Loucy (cell line): Measurements from ENCODE around the gene LTBR.

Experiments used
- H2AFZ ChIP-seq: fragments of 200-600 bp; sonication (generic); 2 replicates; pipeline ENCODE4 v1.6.0; 2016; ENCODE audit warnings: antibody characterized with exemption, mild to moderate bottlenecking, low read length, moderate library complexity
- H3F3A ChIP-seq: fragments of 200-600 bp; 2 replicates; pipeline ENCODE4 v1.6.0; 2016; ENCODE audit warnings: antibody characterized with exemption, low read depth, mild to moderate bottlenecking
- H3K27me3 ChIP-seq: fragments of 200-600 bp; sonication (generic); 2 replicates; pipeline ENCODE4 v1.6.1; 2014; ENCODE audit warnings: low read length, mild to moderate bottlenecking; ENCODE audit not compliant: insufficient read depth, poor library complexity, severe bottlenecking
- H3K36me3 ChIP-seq: fragments of 200-600 bp; sonication (generic); 2 replicates; pipeline ENCODE4 v1.6.1; 2016; ENCODE audit warnings: low read length; ENCODE audit not compliant: insufficient read depth
- H3K4me1 ChIP-seq: fragments of 200-600 bp; sonication (generic); 2 replicates; pipeline ENCODE4 v1.5.1; 2014; ENCODE audit warnings: low read length, mild to moderate bottlenecking; ENCODE audit not compliant: insufficient read depth, poor library complexity, severe bottlenecking
- H3K4me2 ChIP-seq: fragments of 200-600 bp; sonication (generic); 2 replicates; pipeline ENCODE4 v1.6.0; 2014; ENCODE audit warnings: antibody characterized with exemption, low read length, low read depth, mild to moderate bottlenecking; ENCODE audit not compliant: poor library complexity, severe bottlenecking
- H3K4me3 ChIP-seq: fragments of 200-600 bp; sonication (generic); 2 replicates; pipeline ENCODE4 v1.5.1; 2014; ENCODE audit warnings: low read length, mild to moderate bottlenecking, mixed read lengths; ENCODE audit not compliant: poor library complexity, severe bottlenecking
- H3K79me2 ChIP-seq: fragments of 200-600 bp; sonication (generic); 2 replicates; pipeline ENCODE4 v1.6.1; 2014; ENCODE audit warnings: low read length; ENCODE audit not compliant: insufficient read depth
- H3K9ac ChIP-seq: fragments of 200-600 bp; sonication (generic); 2 replicates; pipeline ENCODE4 v1.6.0; 2014; ENCODE audit warnings: mild to moderate bottlenecking, low read depth, low read length, moderate library complexity; ENCODE audit not compliant: poor library complexity, severe bottlenecking
- H3K9me2 ChIP-seq: fragments of 200-600 bp; sonication (generic); replicated peaks from 2 replicates; pipeline ENCODE4 v1.6.1; 2016; ENCODE audit warnings: low read depth, low read length, mixed read lengths
- H3K9me3 ChIP-seq: fragments of 200-600 bp; sonication (generic); 2 replicates; pipeline ENCODE4 v1.6.1; 2014; ENCODE audit warnings: mild to moderate bottlenecking, antibody characterized with exemption, low read length, low read depth; ENCODE audit not compliant: insufficient read depth
- H4K20me1 ChIP-seq: fragments of 200-600 bp; sonication (generic); 2 replicates; pipeline ENCODE4 v1.6.0; 2014; ENCODE audit warnings: antibody characterized with exemption, low read length, mild to moderate bottlenecking; ENCODE audit not compliant: insufficient read depth, poor library complexity, severe bottlenecking
- EZH2phosphoT487 ChIP-seq: fragments of 200-600 bp; IDR thresholded peaks from 2 replicates; pipeline ENCODE4 v1.6.1; 2018; ENCODE audit warnings: antibody characterized with exemption, mild to moderate bottlenecking, moderate library complexity, borderline replicate concordance
- TF ChIP-seq, protein P1 (sequence below): fragments of 200-600 bp; sonication (generic); conservative IDR thresholded peaks from 2 replicates; pipeline ENCODE4 v1.5.1; 2014; ENCODE audit warnings: mild to moderate bottlenecking, antibody characterized with exemption, low read length

Gene LTBR

DNA sequence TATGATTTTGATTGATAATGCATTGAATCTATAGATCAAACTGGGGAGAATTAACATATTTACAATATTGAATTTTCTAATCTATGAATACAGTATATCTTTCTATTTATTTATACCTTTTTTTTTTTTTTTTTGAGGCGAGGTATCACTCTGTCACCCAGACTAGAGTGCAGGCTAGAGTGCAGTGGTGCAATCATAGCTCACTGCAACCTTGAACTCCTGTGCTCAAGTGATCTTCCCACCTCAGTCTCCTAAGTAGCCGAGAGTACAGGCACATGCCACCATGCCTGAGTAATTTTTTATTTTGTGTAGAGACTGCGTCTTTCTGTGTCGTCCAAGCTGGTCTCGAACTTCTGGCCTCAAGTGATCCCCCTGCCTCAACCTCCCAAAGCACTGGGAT, 20.4 kb downstream of the LTBR start:
- TF ChIP-seq, protein P1, sequence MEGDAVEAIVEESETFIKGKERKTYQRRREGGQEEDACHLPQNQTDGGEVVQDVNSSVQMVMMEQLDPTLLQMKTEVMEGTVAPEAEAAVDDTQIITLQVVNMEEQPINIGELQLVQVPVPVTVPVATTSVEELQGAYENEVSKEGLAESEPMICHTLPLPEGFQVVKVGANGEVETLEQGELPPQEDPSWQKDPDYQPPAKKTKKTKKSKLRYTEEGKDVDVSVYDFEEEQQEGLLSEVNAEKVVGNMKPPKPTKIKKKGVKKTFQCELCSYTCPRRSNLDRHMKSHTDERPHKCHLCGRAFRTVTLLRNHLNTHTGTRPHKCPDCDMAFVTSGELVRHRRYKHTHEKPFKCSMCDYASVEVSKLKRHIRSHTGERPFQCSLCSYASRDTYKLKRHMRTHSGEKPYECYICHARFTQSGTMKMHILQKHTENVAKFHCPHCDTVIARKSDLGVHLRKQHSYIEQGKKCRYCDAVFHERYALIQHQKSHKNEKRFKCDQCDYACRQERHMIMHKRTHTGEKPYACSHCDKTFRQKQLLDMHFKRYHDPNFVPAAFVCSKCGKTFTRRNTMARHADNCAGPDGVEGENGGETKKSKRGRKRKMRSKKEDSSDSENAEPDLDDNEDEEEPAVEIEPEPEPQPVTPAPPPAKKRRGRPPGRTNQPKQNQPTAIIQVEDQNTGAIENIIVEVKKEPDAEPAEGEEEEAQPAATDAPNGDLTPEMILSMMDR: no peak
- no peak for TF ChIP-seq EZH2phosphoT487

GRCh38 chr12:6405963-6406362, 22.0 kb downstream of the LTBR start:
- no peak overlapping the region for H3K4me3 ChIP-seq
- no peaks in the 10 kb centered on the region for H3K36me3 ChIP-seq
- no peak overlapping the region for H2AFZ ChIP-seq
- H3K9ac ChIP-seq: no peak overlapping the region
- H4K20me1 ChIP-seq: no peaks in the 10 kb centered on the region
- H3K9me3 ChIP-seq: no peaks in the 10 kb centered on the region
- no peak for TF ChIP-seq EZH2phosphoT487
- TF ChIP-seq, protein P1: no peak
- H3K9me2 ChIP-seq: no peaks in the 10 kb centered on the region
- no peaks in the 10 kb centered on the region for H3K27me3 ChIP-seq
- no peaks in the 10 kb centered on the region for H3K79me2 ChIP-seq
- H3F3A ChIP-seq: no peaks in the 10 kb centered on the region
- no peaks in the 10 kb centered on the region for H3K4me1 ChIP-seq
- H3K4me2 ChIP-seq: no peak overlapping the region

More for the DNA sequence above, 20.4 kb downstream of the LTBR start:
- Histone ChIP-seq H3K9ac (no peak overlapping the region), H3K79me2 (no peaks in the 10 kb centered on the region), H3K36me3 (no peaks in the 10 kb centered on the region), H4K20me1 (no peaks in the 10 kb centered on the region), H3F3A (no peaks in the 10 kb centered on the region), H3K9me3 (no peaks in the 10 kb centered on the region), H3K27me3 (no peaks in the 10 kb centered on the region), H3K9me2 (no peaks in the 10 kb centered on the region), H3K4me3 (no peak overlapping the region), H3K4me2 (no peak overlapping the region), H2AFZ (no peak overlapping the region), H3K4me1 (no peaks in the 10 kb centered on the region)

GRCh38 chr12:6407236-6407954, 23.4 kb downstream of the LTBR start:
- Histone ChIP-seq H2AFZ (no peak overlapping the region), H3K9me3 (no peaks in the 10 kb centered on the region), H3K9me2 (no peaks in the 10 kb centered on the region), H3F3A (no peaks in the 10 kb centered on the region), H3K27me3 (no peaks in the 10 kb centered on the region), H3K4me3 (no peak overlapping the region), H3K9ac (no peak overlapping the region), H4K20me1 (no peaks in the 10 kb centered on the region), H3K4me1 (no peaks in the 10 kb centered on the region), H3K36me3 (no peaks in the 10 kb centered on the region), H3K4me2 (no peak overlapping the region), H3K79me2 (no peaks in the 10 kb centered on the region)
- TF ChIP-seq EZH2phosphoT487: no peak
- TF ChIP-seq, protein P1: no peak
